Right lobe of liver (tissue), 4 donors: ENCODE data around the gene LRRC40.

Experiments
- CTCF ChIP-seq, 4 donors: fragments of 200-600 bp in 3 of 4; fragments of 450-650 bp in 1 of 4; IDR thresholded peaks; one replicate each; pipeline versions ENCODE4 v1.5.1 to v1.8.0; 2016 to 2022; ENCODE audit warnings: antibody characterized with exemption in 4 of 4, mild to moderate bottlenecking in 2 of 4
- POLR2A ChIP-seq: fragments of 450-650 bp; IDR thresholded peaks from one replicate; pipeline ENCODE4 v1.6.1; 2017; ENCODE audit warnings: antibody characterized with exemption, mild to moderate bottlenecking
- donor health status: DM: no; HTN: no; CAD: no.
- donor health status: DM: no; HTN: no; CAD: no.
- donor health status: DM: no; HTN: yes; CAD: no.

- TF ChIP-seq POLR2A, result no peak
- TF ChIP-seq CTCF (IDR thresholded peaks at IDR 0.05), result no peak
Observed at GRCh38 chr1:70247768-70248167, 42.4 kb upstream of the LRRC40 start.
